Calu3 (cell line): ENCODE measurements around the gene ANKRD22. TPM values are rescaled to one million over a fixed set of nuclear protein-coding genes. Genes with fewer than 3 reads are reported as not detected.

Experiments
- BruUV-seq: library from RNA; stranded (reverse); fragments of 400-500 nt; replicated peaks from 2 replicates; lab custom pipeline; 2021; lab: Mats Ljungman, UMichigan
- CTCF ChIA-PET: fragments of 300-600 bp; sonication (Branson Sonifier 250); formaldehyde crosslinking; loops from one replicate; lab custom pipeline; 2022; ENCODE audit warnings: antibody characterized with exemption; lab: Charles Lee
- DNase-seq: peaks from one replicate; pipeline ENCODE4 v3.0.0; 2022
- H3K27ac Mint-ChIP-seq: one replicate; pipeline ENCODE4 v1.8.0; 2022; ENCODE audit warnings: mixed read lengths; ENCODE audit not compliant: unreplicated experiment
- H3K27me3 Mint-ChIP-seq: one replicate; pipeline ENCODE4 v1.8.0; 2022; ENCODE audit warnings: mixed read lengths; ENCODE audit not compliant: unreplicated experiment
- H3K36me3 Mint-ChIP-seq: one replicate; pipeline ENCODE4 v1.8.0; 2022; ENCODE audit warnings: mild to moderate bottlenecking, moderate library complexity, mixed read lengths; ENCODE audit not compliant: insufficient read depth, unreplicated experiment
- H3K4me1 Mint-ChIP-seq: one replicate; pipeline ENCODE4 v1.8.0; 2022; ENCODE audit warnings: mild to moderate bottlenecking, low read depth, mixed read lengths; ENCODE audit not compliant: unreplicated experiment
- H3K4me3 Mint-ChIP-seq: one replicate; pipeline ENCODE4 v1.8.0; 2022; ENCODE audit warnings: mild to moderate bottlenecking, low read depth, moderate library complexity, mixed read lengths; ENCODE audit not compliant: unreplicated experiment
- H3K9me3 Mint-ChIP-seq: one replicate; pipeline ENCODE4 v1.8.0; 2022; ENCODE audit warnings: low read depth, mixed read lengths; ENCODE audit not compliant: unreplicated experiment
- intact Hi-C: fragments of 100-400 bp; cut with micrococcal nuclease; formaldehyde crosslinking; loops from one replicate; pipeline ENCODE4 v1.10.0; 2022; ENCODE audit not compliant: unreplicated experiment
- total RNA-seq: library from RNA; stranded (reverse); gene quantifications from 2 replicates; pipeline ENCODE4 v1.2.3, GENCODE V29; 2022
- TF ChIP-seq, protein P1 (sequence below): fragments of 200-600 bp; IDR thresholded peaks from one replicate; pipeline ENCODE4 v1.8.0; 2022; ENCODE audit warnings: antibody characterized with exemption; ENCODE audit not compliant: unreplicated experiment

Gene ANKRD22
- total RNA-seq, 1 experiment from 2014 or later, result 20.6 TPM

DNA sequence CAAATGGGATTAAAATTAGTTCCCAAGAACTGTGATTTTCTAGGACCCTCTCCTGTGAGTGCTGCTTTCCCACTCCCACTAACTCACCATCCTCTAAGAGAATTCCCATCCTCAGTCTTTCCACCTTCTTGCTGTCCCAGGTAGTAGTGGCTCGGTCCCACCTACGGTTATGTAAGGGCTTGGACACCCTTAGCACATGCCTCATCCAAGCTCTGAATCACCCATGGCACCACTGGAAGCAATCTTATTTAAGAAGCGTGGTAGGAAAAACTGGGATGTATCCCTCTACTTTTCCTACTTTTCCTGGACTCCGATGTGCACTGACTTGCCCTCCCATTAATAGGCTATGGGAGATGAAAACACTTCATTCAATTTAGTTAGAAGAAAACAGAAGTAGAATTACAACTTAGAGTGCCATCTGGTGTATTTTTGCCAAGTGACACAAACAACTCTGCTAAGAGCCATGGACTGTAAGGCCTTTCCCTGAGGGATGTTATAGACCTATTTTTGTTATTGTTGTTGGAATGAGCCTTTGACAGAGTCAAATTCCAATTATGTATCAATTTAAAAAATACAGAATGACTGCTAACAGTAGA lies 13.7 kb upstream of the ANKRD22 start:
- DNase-seq, result no peak
- Mint-ChIP-seq H3K4me1 (no peaks in the 10 kb centered on the region), H3K9me3 (no peaks in the 10 kb centered on the region), H3K4me3 (no peak overlapping the region), H3K36me3 (no peaks in the 10 kb centered on the region), H3K27me3 (no peaks in the 10 kb centered on the region), H3K27ac (no peak overlapping the region)
- TF ChIP-seq, protein P1, sequence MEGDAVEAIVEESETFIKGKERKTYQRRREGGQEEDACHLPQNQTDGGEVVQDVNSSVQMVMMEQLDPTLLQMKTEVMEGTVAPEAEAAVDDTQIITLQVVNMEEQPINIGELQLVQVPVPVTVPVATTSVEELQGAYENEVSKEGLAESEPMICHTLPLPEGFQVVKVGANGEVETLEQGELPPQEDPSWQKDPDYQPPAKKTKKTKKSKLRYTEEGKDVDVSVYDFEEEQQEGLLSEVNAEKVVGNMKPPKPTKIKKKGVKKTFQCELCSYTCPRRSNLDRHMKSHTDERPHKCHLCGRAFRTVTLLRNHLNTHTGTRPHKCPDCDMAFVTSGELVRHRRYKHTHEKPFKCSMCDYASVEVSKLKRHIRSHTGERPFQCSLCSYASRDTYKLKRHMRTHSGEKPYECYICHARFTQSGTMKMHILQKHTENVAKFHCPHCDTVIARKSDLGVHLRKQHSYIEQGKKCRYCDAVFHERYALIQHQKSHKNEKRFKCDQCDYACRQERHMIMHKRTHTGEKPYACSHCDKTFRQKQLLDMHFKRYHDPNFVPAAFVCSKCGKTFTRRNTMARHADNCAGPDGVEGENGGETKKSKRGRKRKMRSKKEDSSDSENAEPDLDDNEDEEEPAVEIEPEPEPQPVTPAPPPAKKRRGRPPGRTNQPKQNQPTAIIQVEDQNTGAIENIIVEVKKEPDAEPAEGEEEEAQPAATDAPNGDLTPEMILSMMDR, result no peak
- intact Hi-C loops, result loop anchor here (1.0 kb wide), 1 partner anchor 30 kb away; no protein-coding TSS in a partner anchor
- CTCF ChIA-PET, result interaction anchor here (0.6 to 1.2 kb wide), 3 partner anchors 29 to 282 kb away, joined by 3 to 6 read pairs (median 3); partner anchors contain the start of gene RNLS
- BruUV-seq, result no TSS peak

DNA sequence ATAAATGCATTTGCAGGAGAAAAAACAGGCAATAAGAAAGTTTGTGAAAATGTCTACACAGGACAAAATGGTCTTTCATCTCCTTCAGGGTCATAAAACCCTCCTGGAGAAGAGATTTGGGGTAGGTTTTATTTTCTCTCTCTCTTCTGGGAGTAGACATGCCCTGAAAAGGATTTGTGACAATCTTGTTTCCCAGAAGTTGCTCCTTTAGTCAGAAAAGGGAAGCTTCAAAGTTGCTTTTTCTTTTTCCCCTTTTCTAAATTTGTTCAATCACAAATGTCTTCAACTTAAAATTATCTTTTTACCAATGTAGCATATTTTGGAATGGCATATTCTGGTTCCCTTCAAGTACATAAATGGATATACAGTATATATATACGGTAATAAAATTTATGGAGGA lies 9.4 kb upstream of the ANKRD22 start:
- Mint-ChIP-seq H3K4me1 (peaks cover 8% of the 10 kb centered on the region), H3K27ac (no peak overlapping the region), H3K9me3 (no peaks in the 10 kb centered on the region), H3K27me3 (no peaks in the 10 kb centered on the region), H3K4me3 (no peak overlapping the region), H3K36me3 (no peaks in the 10 kb centered on the region)
- DNase-seq, result no peak
- no TSS peak for BruUV-seq
- CTCF ChIA-PET, result no interaction called here
- TF ChIP-seq, protein P1, result no peak
- intact Hi-C loops, result no loop called here

DNA sequence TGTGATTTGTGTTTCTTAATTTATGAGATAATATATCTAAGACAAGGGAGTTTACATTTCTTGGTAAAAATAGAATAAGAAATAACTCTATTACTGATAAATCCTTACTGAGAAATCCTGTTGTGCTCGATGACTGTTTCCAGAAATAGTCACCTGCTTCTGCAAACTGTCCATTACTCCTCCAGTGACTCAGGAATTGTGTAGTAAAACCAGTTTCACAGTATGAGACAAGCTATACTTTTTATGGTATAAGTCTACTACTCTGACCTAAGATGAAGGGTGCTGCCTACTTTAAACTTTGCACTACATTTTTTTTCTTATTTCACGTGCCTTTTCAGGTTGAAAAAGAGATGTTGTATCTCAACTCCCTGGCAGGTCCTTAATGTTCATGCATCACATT lies 6.8 kb upstream of the ANKRD22 start:
- TF ChIP-seq, protein P1, result no peak
- Mint-ChIP-seq H3K9me3 (no peaks in the 10 kb centered on the region), H3K36me3 (no peaks in the 10 kb centered on the region), H3K27me3 (no peaks in the 10 kb centered on the region), H3K4me1 (peaks cover 28% of the 10 kb centered on the region), H3K27ac (no peak overlapping the region), H3K4me3 (no peak overlapping the region)
- intact Hi-C loops, result no loop called here
- CTCF ChIA-PET, result interaction anchor here (0.6 kb wide), 1 partner anchor 22 kb away, joined by 3 read pairs; no protein-coding TSS in a partner anchor
- no peak for DNase-seq
- no TSS peak for BruUV-seq

DNA sequence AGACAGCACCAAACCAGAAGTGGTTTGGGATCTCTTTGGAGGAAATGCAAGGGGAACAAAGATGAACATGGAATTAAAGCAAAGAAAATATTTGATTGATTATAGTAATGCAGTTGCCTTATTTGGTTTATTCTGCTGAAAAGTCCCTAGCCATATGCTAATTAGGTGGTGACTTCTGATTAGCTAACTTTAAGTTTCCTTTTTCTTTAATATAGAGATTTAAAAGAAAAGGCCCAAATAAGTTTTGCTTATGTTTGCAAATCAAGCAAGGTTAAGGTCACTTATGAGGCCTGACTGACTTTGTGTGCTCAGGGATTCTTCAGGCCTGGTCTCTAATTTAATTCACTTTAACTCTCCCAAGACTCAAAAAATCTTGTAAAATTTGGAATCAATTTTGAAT lies 6.2 kb upstream of the ANKRD22 start:
- CTCF ChIA-PET, result interaction anchor here (0.6 kb wide), 1 partner anchor 22 kb away, joined by 3 read pairs; no protein-coding TSS in a partner anchor
- H3K4me1 Mint-ChIP-seq, result peaks cover 35% of the 10 kb centered on the region
- H3K36me3 Mint-ChIP-seq, result no peaks in the 10 kb centered on the region
- intact Hi-C loops, result no loop called here
- no peak overlapping the region for H3K27ac Mint-ChIP-seq
- DNase-seq, result no peak
- no TSS peak for BruUV-seq
- no peaks in the 10 kb centered on the region for H3K27me3 Mint-ChIP-seq
- TF ChIP-seq, protein P1, result no peak
- H3K4me3 Mint-ChIP-seq, result no peak overlapping the region
- no peaks in the 10 kb centered on the region for H3K9me3 Mint-ChIP-seq
